Activated CD8-positive, alpha-beta T cell treated with anti-CD3 and anti-CD28 coated beads for 36 hours (primary cell): ENCODE results near the gene SIPA1L2. TPM values are rescaled to one million over a fixed set of nuclear protein-coding genes. Genes with fewer than 3 reads are reported as not detected.

Experiments
- ATAC-seq: fragments of 200-7000 bp; cut with Tn5 transposase; one replicate; pipeline ENCODE4 v1.10.0; 2021; ENCODE audit warnings: mild to moderate bottlenecking, moderate library complexity
- CTCF ChIA-PET: fragments of 350-600 bp; sonication (Branson Sonifier 250); formaldehyde crosslinking; loops from one replicate; lab custom pipeline; 2021; ENCODE audit warnings: antibody characterized with exemption; lab: Charles Lee
- POLR2A ChIA-PET: fragments of 350-600 bp; sonication (Branson Sonifier 250); formaldehyde crosslinking; loops from one replicate; lab custom pipeline; 2021; ENCODE audit warnings: antibody characterized with exemption; lab: Charles Lee
- DNase-seq: peaks from one replicate; pipeline ENCODE4 v3.0.0-alpha.2; 2020
- H3K27ac Mint-ChIP-seq: one replicate; pipeline ENCODE4 v1.8.0; 2021; ENCODE audit warnings: mild to moderate bottlenecking, mixed read lengths
- H3K27me3 Mint-ChIP-seq: one replicate; pipeline ENCODE4 v1.8.0; 2021; ENCODE audit warnings: mixed read lengths
- H3K36me3 Mint-ChIP-seq: one replicate; pipeline ENCODE4 v1.8.0; 2021; ENCODE audit warnings: low read depth, mixed read lengths
- H3K4me1 Mint-ChIP-seq: one replicate; pipeline ENCODE4 v1.8.0; 2021; ENCODE audit warnings: low read depth, mixed read lengths
- H3K4me3 Mint-ChIP-seq: one replicate; pipeline ENCODE4 v1.8.0; 2021; ENCODE audit warnings: mild to moderate bottlenecking, moderate library complexity, mixed read lengths
- H3K9me3 Mint-ChIP-seq: one replicate; pipeline ENCODE4 v1.8.0; 2021; ENCODE audit warnings: mixed read lengths
- intact Hi-C: fragments of 100-400 bp; cut with micrococcal nuclease; formaldehyde crosslinking; loops from one replicate; pipeline ENCODE4 v1.10.0; 2022
- total RNA-seq, 2 experiments: library from RNA; stranded (reverse); gene quantifications; one replicate each; pipeline ENCODE4 v1.2.3, GENCODE V29; 2021
- TF ChIP-seq, protein P1 (sequence below): fragments of 200-600 bp; IDR thresholded peaks from one replicate; pipeline ENCODE4 v1.8.0; 2022; ENCODE audit warnings: antibody characterized with exemption, mild to moderate bottlenecking

The SIPA1L2 gene, protein sequence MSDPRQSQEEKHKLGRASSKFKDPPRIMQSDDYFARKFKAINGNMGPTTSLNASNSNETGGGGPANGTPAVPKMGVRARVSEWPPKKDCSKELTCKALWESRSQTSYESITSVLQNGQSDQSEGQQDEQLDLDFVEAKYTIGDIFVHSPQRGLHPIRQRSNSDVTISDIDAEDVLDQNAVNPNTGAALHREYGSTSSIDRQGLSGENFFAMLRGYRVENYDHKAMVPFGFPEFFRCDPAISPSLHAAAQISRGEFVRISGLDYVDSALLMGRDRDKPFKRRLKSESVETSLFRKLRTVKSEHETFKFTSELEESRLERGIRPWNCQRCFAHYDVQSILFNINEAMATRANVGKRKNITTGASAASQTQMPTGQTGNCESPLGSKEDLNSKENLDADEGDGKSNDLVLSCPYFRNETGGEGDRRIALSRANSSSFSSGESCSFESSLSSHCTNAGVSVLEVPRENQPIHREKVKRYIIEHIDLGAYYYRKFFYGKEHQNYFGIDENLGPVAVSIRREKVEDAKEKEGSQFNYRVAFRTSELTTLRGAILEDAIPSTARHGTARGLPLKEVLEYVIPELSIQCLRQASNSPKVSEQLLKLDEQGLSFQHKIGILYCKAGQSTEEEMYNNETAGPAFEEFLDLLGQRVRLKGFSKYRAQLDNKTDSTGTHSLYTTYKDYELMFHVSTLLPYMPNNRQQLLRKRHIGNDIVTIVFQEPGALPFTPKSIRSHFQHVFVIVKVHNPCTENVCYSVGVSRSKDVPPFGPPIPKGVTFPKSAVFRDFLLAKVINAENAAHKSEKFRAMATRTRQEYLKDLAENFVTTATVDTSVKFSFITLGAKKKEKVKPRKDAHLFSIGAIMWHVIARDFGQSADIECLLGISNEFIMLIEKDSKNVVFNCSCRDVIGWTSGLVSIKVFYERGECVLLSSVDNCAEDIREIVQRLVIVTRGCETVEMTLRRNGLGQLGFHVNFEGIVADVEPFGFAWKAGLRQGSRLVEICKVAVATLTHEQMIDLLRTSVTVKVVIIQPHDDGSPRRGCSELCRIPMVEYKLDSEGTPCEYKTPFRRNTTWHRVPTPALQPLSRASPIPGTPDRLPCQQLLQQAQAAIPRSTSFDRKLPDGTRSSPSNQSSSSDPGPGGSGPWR (N-terminal part only)
- 1 to 10 TPM; 1.7 TPM for total RNA-seq

DNA sequence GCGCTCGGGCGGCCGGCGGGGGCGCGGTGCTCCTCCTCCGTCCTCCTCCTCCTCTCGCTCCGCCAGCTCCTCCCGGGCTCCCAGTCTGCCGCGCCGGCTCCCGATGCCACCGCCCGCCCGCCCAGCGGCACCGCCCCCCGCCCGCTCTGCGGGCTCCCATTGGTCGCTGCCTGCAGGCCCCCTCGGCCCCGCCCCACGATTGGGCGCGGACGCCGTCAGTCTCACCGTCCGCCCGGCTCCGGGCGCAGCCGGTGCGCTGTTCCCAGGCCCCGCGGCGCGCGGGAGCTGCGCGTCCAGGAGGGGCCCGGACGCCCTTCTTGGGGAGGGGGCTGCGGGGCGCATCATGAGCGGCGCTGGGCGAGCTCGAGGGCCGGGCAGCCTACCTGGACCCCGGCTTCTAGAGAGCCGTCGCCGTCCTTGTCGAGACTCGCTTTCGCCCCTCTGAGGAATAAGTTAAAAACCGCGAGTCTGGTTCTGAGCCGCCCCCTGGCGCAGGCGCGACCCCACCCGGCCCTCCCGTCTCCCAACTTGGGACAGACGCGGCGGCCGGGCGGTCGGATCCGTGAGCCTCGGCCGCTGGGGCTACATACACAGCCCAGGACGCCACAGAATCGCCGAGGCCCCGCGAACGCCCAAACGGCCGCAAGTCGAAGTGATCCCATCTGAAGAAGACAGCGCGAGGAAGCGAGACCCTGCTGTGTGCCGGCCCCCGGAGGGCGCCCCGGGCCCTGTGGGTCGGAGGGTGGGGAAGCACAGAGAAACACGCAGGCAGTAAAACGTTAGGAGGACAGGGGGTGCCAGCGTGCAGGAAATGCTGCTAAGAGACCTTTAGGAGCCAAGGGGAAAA is at the start of gene SIPA1L2:
Gene SIPA1L2, minus strand, starts transcription at position 87 of the 847 bp plus-strand sequence. CDS start 114,794 bp downstream, outside the sequence.
- DNase-seq (peak; percentile 83), ATAC-seq (peak; percentile 98)
- H3K27ac Mint-ChIP-seq, result no peak within 1 kb of the TSS
- H3K4me1 Mint-ChIP-seq, result peaks cover 25% of the 10 kb centered on the region
- no peaks in the 10 kb centered on the region for H3K9me3 Mint-ChIP-seq
- H3K4me3 Mint-ChIP-seq, result peak within 1 kb of the TSS; percentile 76
- TF ChIP-seq, protein P1, sequence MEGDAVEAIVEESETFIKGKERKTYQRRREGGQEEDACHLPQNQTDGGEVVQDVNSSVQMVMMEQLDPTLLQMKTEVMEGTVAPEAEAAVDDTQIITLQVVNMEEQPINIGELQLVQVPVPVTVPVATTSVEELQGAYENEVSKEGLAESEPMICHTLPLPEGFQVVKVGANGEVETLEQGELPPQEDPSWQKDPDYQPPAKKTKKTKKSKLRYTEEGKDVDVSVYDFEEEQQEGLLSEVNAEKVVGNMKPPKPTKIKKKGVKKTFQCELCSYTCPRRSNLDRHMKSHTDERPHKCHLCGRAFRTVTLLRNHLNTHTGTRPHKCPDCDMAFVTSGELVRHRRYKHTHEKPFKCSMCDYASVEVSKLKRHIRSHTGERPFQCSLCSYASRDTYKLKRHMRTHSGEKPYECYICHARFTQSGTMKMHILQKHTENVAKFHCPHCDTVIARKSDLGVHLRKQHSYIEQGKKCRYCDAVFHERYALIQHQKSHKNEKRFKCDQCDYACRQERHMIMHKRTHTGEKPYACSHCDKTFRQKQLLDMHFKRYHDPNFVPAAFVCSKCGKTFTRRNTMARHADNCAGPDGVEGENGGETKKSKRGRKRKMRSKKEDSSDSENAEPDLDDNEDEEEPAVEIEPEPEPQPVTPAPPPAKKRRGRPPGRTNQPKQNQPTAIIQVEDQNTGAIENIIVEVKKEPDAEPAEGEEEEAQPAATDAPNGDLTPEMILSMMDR, result peak; percentile 44
- H3K36me3 Mint-ChIP-seq, result no peaks in the 10 kb centered on the region
- ChIA-PET CTCF (interaction anchor here (2.3 kb wide), 1 partner anchor 9 kb away, joined by 6 read pairs; no protein-coding TSS in a partner anchor), POLR2A (no interaction called here)
- intact Hi-C loops, result loop anchor here (10.0 kb wide), 1 partner anchor 325 kb away; the partner anchor contains the start of gene NTPCR
- peaks cover 29% of the 10 kb centered on the region for H3K27me3 Mint-ChIP-seq

DNA sequence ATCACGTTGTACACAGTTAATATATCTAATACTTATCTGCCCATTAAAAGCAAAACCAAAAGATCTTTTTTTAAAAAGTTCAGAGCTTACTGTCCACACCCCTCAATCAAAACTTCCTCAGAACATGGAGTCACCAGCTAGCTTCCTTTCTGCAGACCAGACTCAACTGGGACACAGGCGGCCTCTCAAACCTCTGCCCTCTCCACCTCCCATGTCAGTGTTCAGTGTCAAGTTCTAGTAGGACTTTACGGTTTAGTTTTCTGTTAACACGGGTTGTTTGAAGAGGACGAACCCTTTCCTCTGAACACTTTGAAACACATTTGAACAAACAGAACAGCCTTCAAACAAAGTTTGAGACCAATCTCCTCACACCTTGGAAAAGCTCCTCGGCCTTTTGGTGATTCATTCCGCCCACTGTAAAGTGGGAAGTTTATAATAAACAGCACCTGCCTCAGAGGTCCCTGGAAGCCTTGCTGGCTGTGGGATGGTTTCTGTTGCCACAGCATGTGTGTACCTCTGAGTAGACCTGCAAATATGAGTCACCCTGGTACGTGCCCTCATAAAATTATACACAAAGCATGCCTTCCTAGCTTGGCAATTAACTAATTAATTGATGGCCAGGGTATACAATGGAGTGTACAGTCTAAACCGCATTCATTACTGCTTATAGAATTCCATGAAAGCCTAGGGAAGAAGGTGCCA is 48.4 kb upstream of the SIPA1L2 start:
- no peaks in the 10 kb centered on the region for H3K9me3 Mint-ChIP-seq
- H3K27me3 Mint-ChIP-seq, result peaks cover 2% of the 10 kb centered on the region
- H3K36me3 Mint-ChIP-seq, result no peaks in the 10 kb centered on the region
- H3K4me3 Mint-ChIP-seq, result no peak overlapping the region
- ATAC-seq, result no peak
- CTCF ChIA-PET, result no interaction called here
- no peak overlapping the region for H3K27ac Mint-ChIP-seq
- H3K4me1 Mint-ChIP-seq, result no peaks in the 10 kb centered on the region
- intact Hi-C loops, result no loop called here
- no peak for DNase-seq
- POLR2A ChIA-PET, result no interaction called here
- TF ChIP-seq, protein P1, result no peak

DNA sequence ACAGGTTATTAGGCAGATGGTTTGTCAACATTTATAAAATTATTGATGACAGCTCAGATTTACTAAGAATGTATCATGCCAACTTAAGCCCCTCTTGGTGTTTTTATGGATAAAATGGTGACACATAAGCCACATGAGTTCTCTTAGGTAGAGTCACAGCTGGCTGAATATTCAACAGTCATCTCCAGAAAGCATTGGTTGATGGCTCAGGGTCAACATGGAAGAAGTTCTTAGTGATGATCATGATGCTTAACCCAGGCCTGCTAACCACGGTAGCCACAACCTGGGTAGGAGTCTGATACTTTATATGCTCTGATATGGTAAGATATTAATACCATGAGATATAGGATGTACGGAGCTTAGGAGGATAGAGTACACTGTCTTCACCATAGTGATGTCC is 46.4 kb upstream of the SIPA1L2 start:
- DNase-seq (peak; percentile 34), ATAC-seq (peak; percentile 10)
- H3K36me3 Mint-ChIP-seq, result no peaks in the 10 kb centered on the region
- H3K9me3 Mint-ChIP-seq, result no peaks in the 10 kb centered on the region
- H3K4me3 Mint-ChIP-seq, result no peak overlapping the region
- intact Hi-C loops, result no loop called here
- POLR2A ChIA-PET, result no interaction called here
- H3K27ac Mint-ChIP-seq, result no peak overlapping the region
- no peaks in the 10 kb centered on the region for H3K4me1 Mint-ChIP-seq
- CTCF ChIA-PET, result no interaction called here
- TF ChIP-seq, protein P1, result no peak
- peaks cover 2% of the 10 kb centered on the region for H3K27me3 Mint-ChIP-seq

DNA sequence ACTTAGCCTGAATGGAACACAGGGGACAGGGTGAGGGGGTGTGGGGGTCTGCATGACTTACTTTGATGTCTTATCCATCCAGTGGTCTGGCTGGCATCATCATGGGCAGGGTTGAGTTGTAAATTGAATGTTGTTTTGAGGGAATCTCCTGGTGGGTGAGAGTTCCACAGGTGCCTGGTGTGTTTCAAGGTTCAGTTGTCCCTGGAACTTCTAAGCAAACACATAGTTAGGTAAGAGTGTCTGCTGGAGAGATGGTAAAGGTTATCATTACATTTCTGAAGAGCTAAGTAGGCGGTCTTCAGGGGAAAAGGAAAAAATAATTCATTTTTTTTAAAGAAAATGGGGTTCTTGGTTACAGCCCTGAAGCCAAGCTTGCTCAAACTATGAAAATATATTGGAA is 46.0 kb upstream of the SIPA1L2 start:
- no peaks in the 10 kb centered on the region for H3K36me3 Mint-ChIP-seq
- H3K4me1 Mint-ChIP-seq, result no peaks in the 10 kb centered on the region
- H3K4me3 Mint-ChIP-seq, result no peak overlapping the region
- intact Hi-C loops, result no loop called here
- TF ChIP-seq, protein P1, result no peak
- H3K9me3 Mint-ChIP-seq, result no peaks in the 10 kb centered on the region
- CTCF ChIA-PET, result no interaction called here
- DNase-seq, result no peak
- H3K27ac Mint-ChIP-seq, result no peak overlapping the region
- ATAC-seq, result no peak
- peaks cover 2% of the 10 kb centered on the region for H3K27me3 Mint-ChIP-seq
- POLR2A ChIA-PET, result no interaction called here
